NCI-H2029 (cell line): ENCODE results near the gene RALGPS1.
A peak's percentile ranks its signal among the peaks of the same experiment; 100 is the strongest.

Experiments used
- DNase-seq: peaks from one replicate; lab custom pipeline; 2025; lab: John Stamatoyannopoulos, UW

Gene RALGPS1

GRCh38 chr9:127187231-127187956 lies 272.8 kb downstream of the RALGPS1 start:
- peak; percentile 38 for DNase-seq

- peak; percentile 21 for DNase-seq
These were observed 273.8 kb downstream of the RALGPS1 start for GRCh38 chr9:127188396-127188795.

- no peak for DNase-seq
These were observed 275.0 kb downstream of the RALGPS1 start for GRCh38 chr9:127189628-127190027.

- no peak for DNase-seq
These were observed 278.2 kb downstream of the RALGPS1 start for GRCh38 chr9:127192744-127193143.

GRCh38 chr9:127193483-127193882 lies 278.9 kb downstream of the RALGPS1 start:
- no peak for DNase-seq

- DNase-seq, result no peak
These were observed 280.5 kb downstream of the RALGPS1 start for GRCh38 chr9:127194881-127195713.

- no peak for DNase-seq
These were observed 281.6 kb downstream of the RALGPS1 start for GRCh38 chr9:127195976-127196825.

GRCh38 chr9:127196826-127197145 lies 282.2 kb downstream of the RALGPS1 start:
- DNase-seq, result no peak

GRCh38 chr9:127197186-127197860 lies 282.7 kb downstream of the RALGPS1 start:
- DNase-seq, result no peak

GRCh38 chr9:127197861-127198430 lies 283.4 kb downstream of the RALGPS1 start:
- no peak for DNase-seq

GRCh38 chr9:127198587-127198986 lies 284.0 kb downstream of the RALGPS1 start:
- no peak for DNase-seq

- peak; percentile 51 for DNase-seq
These were observed 284.6 kb downstream of the RALGPS1 start for GRCh38 chr9:127199001-127199791.

GRCh38 chr9:127200106-127200862 lies 285.7 kb downstream of the RALGPS1 start:
- no peak for DNase-seq

- no peak for DNase-seq
These were observed 286.5 kb downstream of the RALGPS1 start for GRCh38 chr9:127201071-127201541.

GRCh38 chr9:127201731-127202130 lies 287.1 kb downstream of the RALGPS1 start:
- no peak for DNase-seq

- no peak for DNase-seq
These were observed 288.0 kb downstream of the RALGPS1 start for GRCh38 chr9:127202461-127203169.

- DNase-seq, result no peak
These were observed 289.2 kb downstream of the RALGPS1 start for GRCh38 chr9:127203681-127204327.

GRCh38 chr9:127204771-127205470 lies 290.3 kb downstream of the RALGPS1 start:
- no peak for DNase-seq
